ENCODE data around the gene PPL. TPM values are rescaled to one million over a fixed set of nuclear protein-coding genes. Genes with fewer than 3 reads are reported as not detected.
"Not testable (repeated sequence)": the region's sequence is repeated elsewhere in the genome, so short reads cannot be mapped to it uniquely, and the experiment has no call there.

The PPL gene
- total RNA-seq, 1 donor from 2014 or later, result 10.9 TPM

- DNase-seq (ENCODE audit: low spot score), result no peak
Measured at GRCh38 chr16:4913130-4913773, 23.7 kb downstream of the PPL start.

- DNase-seq (ENCODE audit: low spot score), result no peak
Measured at GRCh38 chr16:4911970-4912386, 25.0 kb downstream of the PPL start.

DNA sequence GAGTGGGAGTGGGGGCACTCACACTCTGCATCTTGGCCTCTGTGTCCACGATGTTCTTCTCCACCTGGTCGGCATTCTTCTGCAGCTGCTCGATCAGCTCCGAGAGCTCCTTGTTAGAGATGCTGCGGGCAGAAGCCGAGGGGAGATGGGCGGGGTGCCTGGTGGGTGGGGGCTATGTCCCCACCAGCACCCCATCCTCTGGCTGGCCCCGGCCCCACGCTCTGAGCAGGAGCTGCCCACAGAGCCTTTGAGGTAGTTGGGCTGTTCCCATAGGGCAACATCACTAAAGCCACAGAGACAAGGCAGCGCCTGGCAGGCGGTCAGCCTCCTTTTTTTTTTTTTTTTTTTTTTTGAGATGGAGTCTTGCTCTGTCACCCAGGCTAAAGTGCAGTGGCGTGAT, 26.1 kb downstream of the PPL start:
- no peak for DNase-seq (ENCODE audit: low spot score)

DNA sequence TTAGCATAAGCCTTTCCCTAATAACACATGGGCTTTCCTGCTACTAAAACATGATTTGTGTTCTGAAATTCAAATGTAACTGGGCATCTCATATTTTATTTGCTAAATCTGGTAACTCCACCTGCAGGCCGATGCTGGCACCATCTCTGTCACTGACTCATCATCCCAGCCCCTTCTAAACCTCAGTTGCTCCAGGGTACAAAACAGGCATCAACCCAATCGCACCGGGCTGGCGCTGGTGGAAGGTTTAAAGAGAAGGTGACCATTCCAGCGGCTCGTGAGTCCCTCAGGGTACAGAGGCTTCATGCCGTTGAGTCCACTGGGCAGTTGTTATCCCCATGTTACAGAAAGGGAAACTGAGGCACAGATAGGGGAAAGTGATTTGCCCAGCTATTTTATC, 27.1 kb downstream of the PPL start:
- no peak for DNase-seq (ENCODE audit: low spot score)

- DNase-seq (ENCODE audit: low spot score), result no peak
Measured at GRCh38 chr16:4908854-4909401, 28.0 kb downstream of the PPL start.

- DNase-seq (ENCODE audit: low spot score), result no peak
Measured at GRCh38 chr16:4904942-4905615, 31.9 kb downstream of the PPL start.

DNA sequence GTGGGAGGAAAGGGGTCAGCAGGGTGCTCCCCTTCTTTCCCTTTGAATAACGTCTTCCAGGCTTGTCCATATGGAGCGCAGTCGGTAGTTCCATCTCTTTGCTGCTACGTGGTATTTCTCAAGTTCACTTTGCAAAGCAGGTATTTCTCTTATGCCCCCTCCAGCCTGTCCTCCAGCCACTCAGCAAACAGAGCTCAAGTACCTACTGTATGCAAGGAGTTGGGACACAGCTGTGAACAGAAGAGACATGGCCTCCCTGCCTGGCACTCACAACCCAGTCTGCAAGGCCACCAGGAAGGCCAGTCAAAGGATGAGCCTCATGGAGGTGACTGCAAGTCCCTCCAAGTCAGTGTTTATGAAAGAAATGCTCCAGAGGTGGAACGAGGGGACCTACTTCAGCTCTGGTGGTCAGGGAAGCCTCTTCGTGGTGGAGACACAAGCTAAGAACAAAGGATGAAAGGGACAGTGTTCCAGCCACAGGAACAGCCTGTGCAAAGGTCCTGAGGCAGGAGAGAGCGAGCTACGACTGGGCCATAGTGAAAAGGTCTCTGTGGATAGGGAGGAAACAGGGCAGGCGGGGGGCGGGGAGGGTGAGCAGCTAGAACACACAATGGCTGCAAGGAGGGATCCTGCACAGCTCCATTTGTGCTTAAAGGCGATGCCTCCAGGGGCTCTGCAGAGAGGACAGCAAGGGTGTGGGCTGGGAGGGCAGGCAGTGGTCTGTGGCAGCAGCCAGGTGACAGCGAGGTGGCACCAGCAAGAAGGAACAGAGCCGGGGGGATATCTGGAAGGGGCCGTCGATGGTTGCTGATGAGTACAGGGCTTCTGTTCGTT, 32.6 kb downstream of the PPL start:
- DNase-seq (ENCODE audit: low spot score), result no peak

- no peak for DNase-seq (ENCODE audit: low spot score)
Measured at GRCh38 chr16:4902038-4902437, 34.9 kb downstream of the PPL start.

DNA sequence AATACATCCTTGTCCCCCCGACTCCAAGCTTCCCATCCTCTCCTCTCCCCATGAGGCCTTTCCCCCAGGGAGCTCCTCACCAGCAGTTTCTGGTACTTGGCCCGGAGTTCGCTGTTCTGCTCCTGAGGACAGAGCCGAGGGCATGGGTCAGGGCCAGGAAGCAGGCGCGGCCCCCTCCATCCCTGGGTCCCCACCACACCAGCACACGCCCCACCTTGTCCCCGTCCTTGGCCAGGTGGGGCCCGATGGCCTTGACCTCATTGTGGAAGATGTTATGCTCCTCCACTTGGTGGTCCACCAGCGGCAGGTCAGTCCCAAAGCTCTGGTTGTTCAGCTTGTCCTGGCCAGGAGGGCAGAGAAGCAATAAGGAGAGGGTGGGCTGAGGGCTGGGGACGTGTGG, 36.2 kb downstream of the PPL start:
- DNase-seq (ENCODE audit: low spot score), result no peak

GRCh38 chr16:4900036-4900435, 36.9 kb downstream of the PPL start:
- DNase-seq (ENCODE audit: low spot score), result no peak

- no peak for DNase-seq (ENCODE audit: low spot score)
Measured at GRCh38 chr16:4899474-4899846, 37.5 kb downstream of the PPL start.

GRCh38 chr16:4898811-4899473, 38.0 kb downstream of the PPL start:
- DNase-seq (ENCODE audit: low spot score), result no peak

- no peak for DNase-seq (ENCODE audit: low spot score)
Measured at GRCh38 chr16:4897328-4897727, 39.6 kb downstream of the PPL start.

DNA sequence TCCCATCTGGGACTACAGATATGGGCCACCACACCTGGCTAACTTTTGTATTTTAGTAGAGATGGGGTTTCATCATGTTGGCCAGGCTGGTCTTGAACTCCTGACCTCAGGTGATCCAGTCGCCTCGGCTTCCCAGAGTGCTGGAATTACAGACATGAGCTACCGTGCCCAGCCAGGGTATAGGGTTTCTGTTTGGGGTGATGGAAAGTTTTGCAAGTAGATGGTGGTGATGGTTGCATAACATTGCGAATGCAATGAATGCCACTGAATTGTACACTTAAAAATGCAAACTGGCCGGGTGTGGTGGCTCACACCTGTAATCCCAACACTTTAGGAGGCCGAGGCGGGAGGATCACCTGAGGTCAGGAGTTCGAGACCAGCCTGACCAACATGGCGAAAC, 40.2 kb downstream of the PPL start:
- DNase-seq (ENCODE audit: low spot score), result not testable (repeated sequence)

DNA sequence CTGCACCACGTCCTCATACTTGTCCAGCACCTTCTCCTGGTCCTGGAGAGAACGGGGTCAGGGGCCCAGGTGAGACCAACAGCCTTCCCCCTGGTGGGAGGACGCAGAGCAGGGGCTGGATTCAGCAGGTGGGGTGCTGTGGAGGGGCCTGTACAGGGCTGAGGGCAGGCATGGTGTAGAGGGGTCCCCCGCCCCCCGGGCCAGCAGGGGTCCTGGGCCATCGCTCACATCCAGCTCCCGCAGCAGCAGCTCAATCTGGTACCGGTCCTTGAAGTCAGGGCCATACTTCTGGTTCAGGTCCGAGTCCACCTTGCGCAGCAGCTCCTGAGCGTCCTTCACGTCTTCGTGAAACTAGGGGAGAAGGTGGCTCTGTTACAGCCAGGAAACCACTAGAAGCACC, 41.6 kb downstream of the PPL start:
- no peak for DNase-seq (ENCODE audit: low spot score)

DNA sequence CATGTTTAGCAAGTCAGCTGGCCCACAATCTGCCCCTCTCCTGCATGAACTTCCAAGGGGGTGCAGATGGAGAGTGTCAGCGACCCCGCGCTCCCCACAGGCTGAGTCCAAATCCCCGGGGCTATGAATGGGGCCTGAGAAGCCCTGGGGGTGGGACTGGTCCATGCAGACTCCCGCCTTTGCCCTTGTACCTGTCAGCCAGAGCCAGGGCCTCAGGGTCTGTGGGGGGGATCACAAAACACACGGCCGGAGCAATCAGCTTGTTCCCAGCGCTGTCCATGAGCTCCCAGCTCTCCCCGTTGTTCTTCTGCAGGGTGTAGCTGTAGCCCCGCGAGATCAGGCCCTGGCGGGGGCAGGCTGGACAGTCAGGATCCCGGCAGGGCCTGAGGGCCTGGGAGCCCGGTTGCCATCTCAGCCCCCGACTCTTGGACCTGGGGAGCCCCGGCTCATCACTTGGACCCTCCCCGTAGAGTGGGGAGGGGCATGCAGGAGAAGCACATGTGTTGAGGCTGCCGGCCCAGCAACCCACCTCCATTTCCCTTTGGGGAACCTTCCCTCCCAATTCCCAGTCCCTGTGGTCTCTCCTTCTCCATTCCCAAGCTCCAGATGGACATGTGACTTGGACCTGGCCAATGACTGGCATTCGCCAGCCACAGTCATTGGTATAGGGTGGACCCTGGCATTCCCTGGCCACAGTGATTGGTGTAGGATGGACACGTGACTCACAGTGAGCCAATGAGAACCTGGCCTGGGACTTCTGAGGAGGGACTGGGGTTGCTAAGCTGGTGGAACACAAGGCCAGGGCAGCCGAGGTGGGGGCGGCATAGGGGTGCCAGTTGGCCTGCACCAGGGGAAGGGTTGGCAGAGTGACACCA, 42.4 kb downstream of the PPL start:
- DNase-seq (ENCODE audit: low spot score), result no peak

DNA sequence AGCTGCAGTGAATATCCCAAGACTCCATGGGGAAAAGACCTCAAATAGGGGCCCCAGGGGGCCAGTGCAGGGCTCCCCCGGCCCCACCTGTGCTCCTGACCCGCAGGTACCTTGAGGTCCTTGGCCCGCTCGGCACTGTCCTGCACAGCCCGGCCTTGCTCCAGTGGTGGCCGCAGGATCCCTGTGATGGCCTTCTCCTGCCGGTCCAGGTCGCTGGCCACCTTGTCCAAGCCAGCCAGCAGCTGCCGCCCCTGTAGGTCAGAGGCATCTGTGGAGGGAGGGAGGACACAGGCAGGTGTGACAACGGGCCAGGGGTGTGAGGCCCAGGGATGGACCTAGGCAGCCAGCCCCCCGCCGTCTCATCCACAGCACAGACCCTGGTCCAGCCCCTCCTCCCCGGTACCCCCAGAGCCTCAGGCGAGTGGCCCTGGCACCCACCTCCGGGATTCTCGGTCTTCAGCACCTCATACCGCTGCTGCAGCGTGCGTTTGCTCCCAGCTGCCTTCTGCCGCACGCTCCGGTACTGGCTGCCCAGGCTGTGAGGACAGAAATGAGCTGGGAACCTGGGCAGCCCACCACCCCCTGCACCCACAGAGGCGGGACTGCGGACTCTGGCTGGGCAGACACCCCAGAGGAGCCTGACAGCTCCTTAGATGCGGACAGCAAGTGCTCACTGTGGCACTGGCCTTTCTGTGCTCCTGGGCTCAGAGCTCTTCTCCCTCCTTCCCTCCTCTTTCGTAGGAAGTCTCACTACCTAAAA, 43.7 kb downstream of the PPL start:
- DNase-seq (ENCODE audit: low spot score), result no peak

DNA sequence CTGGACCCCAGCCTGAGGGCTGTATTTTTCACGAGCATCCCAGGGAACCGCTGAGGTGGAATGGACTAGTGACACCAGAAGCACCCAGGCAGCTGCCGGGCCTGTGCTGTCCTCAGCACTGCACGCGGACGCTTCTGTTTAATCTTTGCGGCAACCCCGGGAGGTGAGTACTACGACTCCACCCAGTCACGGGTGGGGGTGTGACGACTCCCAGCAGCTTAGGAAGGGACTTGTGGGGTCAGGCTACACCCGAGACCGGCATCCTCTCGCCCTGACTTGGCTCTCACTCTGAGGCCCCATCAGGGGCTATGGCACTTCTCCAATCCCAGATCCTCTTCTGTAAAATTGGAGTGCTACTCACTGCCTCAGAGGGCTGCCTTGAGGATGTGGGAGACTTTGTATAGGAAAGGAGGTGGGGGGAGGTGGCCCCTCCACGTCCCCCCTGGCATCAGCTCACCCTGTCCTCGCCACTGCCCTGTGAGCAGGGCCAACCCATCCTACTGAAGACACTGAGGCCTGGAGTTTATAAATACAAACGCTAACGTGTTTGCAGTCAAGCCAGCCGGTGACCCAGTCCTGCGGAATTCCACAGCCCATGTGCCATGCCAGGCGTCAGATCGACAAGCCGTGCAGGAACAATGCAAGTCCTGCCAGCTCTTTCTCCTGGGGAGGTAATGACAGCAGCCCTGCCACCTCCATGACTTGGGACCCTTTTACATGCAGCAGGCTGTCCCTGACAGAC, 44.4 kb downstream of the PPL start:
- no peak for DNase-seq (ENCODE audit: low spot score)

- DNase-seq (ENCODE audit: low spot score), result no peak
Measured at GRCh38 chr16:4891886-4892216, 45.1 kb downstream of the PPL start.

Data from mesenteric fat pad (tissue), 1 donor.